SK-N-SH (cell line): ENCODE results near the gene P2RX4. TPM values are rescaled to one million over a fixed set of nuclear protein-coding genes. Genes with fewer than 3 reads are reported as not detected.

Source experiments
- CTCF ChIA-PET: fragments of 300-600, 350-600 bp; formaldehyde crosslinking; extraction: SDS; loops from one replicate; lab custom pipeline; 2021; lab: Yijun Ruan, JAX
- POLR2A ChIA-PET: fragments of 350-600 bp; sonication (Branson Sonifier 250); formaldehyde crosslinking; extraction: SDS; loops from one replicate; lab custom pipeline; 2020; ENCODE audit warnings: antibody characterized with exemption, inconsistent platforms; lab: Yijun Ruan, JAX
- DNase-seq: peaks from one replicate; pipeline ENCODE4 v3.0.0; 2012
- H2AFZ ChIP-seq: fragments of 200-600 bp; sonication (generic); 2 replicates; pipeline ENCODE4 v1.8.1; 2016; ENCODE audit warnings: antibody characterized with exemption, mild to moderate bottlenecking, low read depth
- H3F3A ChIP-seq: fragments of 200-600 bp; sonication (generic); replicated peaks from 2 replicates; pipeline ENCODE3; 2016; ENCODE audit warnings: antibody characterized with exemption, mild to moderate bottlenecking; ENCODE audit not compliant: insufficient read depth
- H3K27ac ChIP-seq, 2 experiments: fragments of 200-500 bp in 1 of 2; fragments of 200-600 bp in 1 of 2; sonication (Bioruptor generic) in 1 of 2; sonication (generic), shearing (Covaris generic) in 1 of 2; 2 replicates each; pipeline versions ENCODE4 v1.5.1 to v1.6.1; 2014 to 2016; ENCODE audit warnings: low read depth in 2 of 2, inconsistent platforms in 1 of 2, low read length in 1 of 2, mild to moderate bottlenecking in 1 of 2, mixed read lengths in 1 of 2
- H3K27me3 ChIP-seq: fragments of 200-600 bp; sonication (generic), shearing (Covaris generic); 2 replicates; pipeline ENCODE4 v1.6.1; 2016; ENCODE audit warnings: mixed run types; ENCODE audit not compliant: insufficient read depth
- H3K36me3 ChIP-seq, 2 experiments: fragments of 200-500 bp in 1 of 2; fragments of 200-600 bp in 1 of 2; sonication (Bioruptor generic) in 1 of 2; sonication (generic) in 1 of 2; replicated peaks in 1 of 2; 2 replicates each; pipeline versions ENCODE3 to v1.5.1; 2014 to 2016; ENCODE audit warnings: low read length in 1 of 2, mild to moderate bottlenecking in 1 of 2; ENCODE audit not compliant: insufficient read depth in 2 of 2, control insufficient read depth in 1 of 2
- H3K4me1 ChIP-seq, 2 experiments: fragments of 200-500 bp in 1 of 2; fragments of 200-600 bp in 1 of 2; sonication (Bioruptor generic) in 1 of 2; sonication (generic), shearing (Covaris generic) in 1 of 2; 2 replicates each; pipeline versions ENCODE4 v1.5.1 to v1.6.1; 2014 to 2016; ENCODE audit warnings: low read depth in 1 of 2, low read length in 1 of 2, mixed run types in 1 of 2; ENCODE audit not compliant: insufficient read depth in 2 of 2, control insufficient read depth in 1 of 2
- H3K4me2 ChIP-seq: fragments of 200-600 bp; sonication (generic), shearing (Covaris generic); 2 replicates; pipeline ENCODE4 v1.6.1; 2017; ENCODE audit warnings: mixed run types
- H3K4me3 ChIP-seq, 2 experiments: fragments of 200-500 bp in 1 of 2; fragments of 200-600 bp in 1 of 2; sonication (Bioruptor generic) in 1 of 2; sonication (generic), shearing (Covaris generic) in 1 of 2; 2 replicates each; pipeline versions ENCODE4 v1.5.1 to v1.8.1; 2014 to 2016; ENCODE audit warnings: low read depth in 2 of 2, inconsistent platforms in 1 of 2, low read length in 1 of 2, mild to moderate bottlenecking in 1 of 2, mixed read lengths in 1 of 2, moderate library complexity in 1 of 2
- H3K79me2 ChIP-seq: fragments of 200-600 bp; sonication (generic); 2 replicates; pipeline ENCODE4 v1.8.1; 2017; ENCODE audit warnings: mild to moderate bottlenecking; ENCODE audit not compliant: insufficient read depth
- H3K9ac ChIP-seq: fragments of 200-600 bp; sonication (generic); 2 replicates; pipeline ENCODE4 v1.6.1; 2017; ENCODE audit warnings: mixed run types
- H3K9me2 ChIP-seq: fragments of 200-600 bp; sonication (generic); 2 replicates; pipeline ENCODE4 v1.6.1; 2017; ENCODE audit warnings: mixed run types
- H3K9me3 ChIP-seq: fragments of 200-600 bp; sonication (generic); 2 replicates; pipeline ENCODE4 v1.6.1; 2017; ENCODE audit warnings: mixed run types, mild to moderate bottlenecking, moderate library complexity
- H4K20me1 ChIP-seq: fragments of 200-600 bp; sonication (generic); 2 replicates; pipeline ENCODE4 v1.6.1; 2017; ENCODE audit warnings: mild to moderate bottlenecking, mixed run types; ENCODE audit not compliant: insufficient read depth
- CHD2 ChIP-seq: fragments of 150-350 bp; IDR thresholded peaks from 2 replicates; pipeline ENCODE4 v1.6.1; 2018; ENCODE audit warnings: low read length; ENCODE audit not compliant: partially characterized antibody
- CTCF ChIP-seq: fragments of 200-600 bp; sonication (generic); IDR thresholded peaks from 2 replicates; pipeline ENCODE4 v1.6.1; 2017; ENCODE audit warnings: antibody characterized with exemption, mild to moderate bottlenecking, moderate library complexity
- EP300 ChIP-seq, 2 experiments: IDR thresholded peaks; 2 replicates each; pipeline versions ENCODE4 v1.4.0 to v1.6.1; 2012; ENCODE audit warnings: borderline replicate concordance in 1 of 2, low read depth in 1 of 2, low read length in 1 of 2
- EZH2phosphoT487 ChIP-seq: fragments of 200-600 bp; sonication (generic); IDR thresholded peaks from 2 replicates; pipeline ENCODE4 v1.6.1; 2017; ENCODE audit warnings: low read depth, mixed run types, mild to moderate bottlenecking, antibody characterized with exemption, moderate library complexity, borderline replicate concordance
- FOSL2 ChIP-seq: IDR thresholded peaks from 2 replicates; pipeline ENCODE4 v1.4.0; 2012; ENCODE audit warnings: low read depth, mild to moderate bottlenecking, moderate library complexity, borderline replicate concordance
- FOXM1 ChIP-seq: IDR thresholded peaks from 2 replicates; pipeline ENCODE4 v1.4.0; 2012; ENCODE audit warnings: low read depth, mild to moderate bottlenecking
- GATA2 ChIP-seq: sonication (generic); formaldehyde crosslinking; IDR thresholded peaks from 2 replicates; pipeline ENCODE4 v1.5.0; 2020; ENCODE audit warnings: mild to moderate bottlenecking, missing genetic modification reagents
- IRF3 ChIP-seq: fragments of 150-350 bp; IDR thresholded peaks from 2 replicates; pipeline ENCODE4 v1.6.1; 2016; ENCODE audit warnings: mild to moderate bottlenecking, low read depth, low read length
- POLR2AphosphoS5 ChIP-seq: IDR thresholded peaks from 2 replicates; pipeline ENCODE4 v1.6.1; 2012; ENCODE audit warnings: low read depth, low read length
- REST ChIP-seq: IDR thresholded peaks from 2 replicates; pipeline ENCODE4 v1.6.1; 2012; ENCODE audit warnings: mild to moderate bottlenecking, low read depth, low read length, moderate library complexity
- RFX5 ChIP-seq: IDR thresholded peaks from 2 replicates; pipeline ENCODE4 v1.6.1; 2012; ENCODE audit warnings: mild to moderate bottlenecking, improper control_type of control experiment, low read length
- RXRA ChIP-seq: IDR thresholded peaks from 2 replicates; pipeline ENCODE4 v1.4.0; 2012; ENCODE audit warnings: low read depth, mild to moderate bottlenecking, borderline replicate concordance
- TAF1 ChIP-seq: IDR thresholded peaks from 2 replicates; pipeline ENCODE4 v1.6.1; 2012; ENCODE audit warnings: low read depth, mild to moderate bottlenecking, low read length, moderate library complexity, borderline replicate concordance
- TCF12 ChIP-seq: IDR thresholded peaks from 2 replicates; pipeline ENCODE4 v1.4.0; 2012
- TEAD4 ChIP-seq: IDR thresholded peaks from 2 replicates; pipeline ENCODE4 v1.4.0; 2012; ENCODE audit warnings: mild to moderate bottlenecking, borderline replicate concordance; ENCODE audit not compliant: insufficient read depth
- ZBTB33 ChIP-seq: IDR thresholded peaks from 2 replicates; pipeline ENCODE4 v1.4.0; 2012; ENCODE audit warnings: low read depth, borderline replicate concordance
- WGBS: methylation state at CpG from one replicate; pipeline ENCODE4 v1.1.6; 2017; ENCODE audit warnings: low lambda C conversion rate; 5-methylcytosine and 5-hydroxymethylcytosine counted together
- polyA plus RNA-seq, 3 experiments: library from polyadenylated mRNA; depleted of rRNA; stranded (reverse); fragments of >200 nt; gene quantifications; 2 replicates each; pipeline ENCODE4 v1.2.3, GENCODE V29; 2012

The P2RX4 gene
- polyA plus RNA-seq, 1 of the 3 experiments (the other 2 are of a cell fraction): 32.2 TPM

- Histone ChIP-seq H3K4me3 (no peak overlapping the region), H3K27me3 (no peaks in the 10 kb centered on the region), H3K27ac (no peak overlapping the region), H4K20me1 (no peaks in the 10 kb centered on the region), H3F3A (no peaks in the 10 kb centered on the region), H3K36me3 (peaks cover 6 to 31% of the 10 kb centered on the region in 2 experiments), H3K9me3 (no peaks in the 10 kb centered on the region), H3K4me1 (no peaks in the 10 kb centered on the region), H3K79me2 (no peaks in the 10 kb centered on the region), H3K4me2 (no peak overlapping the region), H3K9ac (no peak overlapping the region), H2AFZ (no peak overlapping the region), H3K9me2 (no peaks in the 10 kb centered on the region)
- 97% methylated on average over 1 of the region's 1 CpG for WGBS
- CTCF ChIA-PET: interaction anchor here (0.6 to 0.9 kb wide), 2 partner anchors 19 to 472 kb away, joined by 3 read pairs; no protein-coding TSS in a partner anchor
- DNase-seq: no peak
- TF ChIP-seq IRF3: no peak
- TF ChIP-seq TCF12: no peak
- TF ChIP-seq POLR2AphosphoS5: no peak
- no peak for TF ChIP-seq GATA2
- no peak for TF ChIP-seq CHD2
- TF ChIP-seq FOXM1: no peak
- POLR2A ChIA-PET: no interaction called here
Measured at GRCh38 chr12:121267822-121268221, 57.9 kb downstream of the P2RX4 start.

GRCh38 chr12:121273364-121273896, 63.5 kb downstream of the P2RX4 start:
- ChIA-PET CTCF (interaction anchor here (1.5 kb wide), 1 partner anchor 21 kb away, joined by 3 read pairs; no protein-coding TSS in a partner anchor), POLR2A (no interaction called here)
- Histone ChIP-seq H4K20me1 (peaks cover 4% of the 10 kb centered on the region; the same call in 1 of the 2 replicates), H3K9ac (no peak overlapping the region), H2AFZ (no peak overlapping the region), H3K27me3 (no peaks in the 10 kb centered on the region), H3K79me2 (peaks cover 17% of the 10 kb centered on the region; the same call in 1 of the 2 replicates), H3F3A (peaks cover 4% of the 10 kb centered on the region), H3K36me3 (peaks cover 3 to 23% of the 10 kb centered on the region in 2 experiments), H3K27ac (no peak overlapping the region), H3K4me1 (peaks cover 0 to under 1% of the 10 kb centered on the region in 2 experiments; a peak in 1 of 4 replicates), H3K4me3 (no peak overlapping the region), H3K4me2 (no peak overlapping the region), H3K9me2 (no peaks in the 10 kb centered on the region), H3K9me3 (no peaks in the 10 kb centered on the region)
- WGBS: 94% methylated on average over 14 of the region's 14 CpGs
- DNase-seq: no peak
- no peak for TF ChIP-seq RXRA
- TF ChIP-seq FOSL2: no peak
- no peak for TF ChIP-seq EP300 (IDR thresholded peaks at IDR 0.05; ENCODE audit: borderline replicate concordance in 1 of 2, low read depth in 1 of 2, low read length in 1 of 2)
- no peak for TF ChIP-seq POLR2AphosphoS5
- no peak for TF ChIP-seq REST
- no peak for TF ChIP-seq ZBTB33
- TF ChIP-seq IRF3: no peak
- no peak for TF ChIP-seq FOXM1
- TF ChIP-seq EZH2phosphoT487: no peak
- no peak for TF ChIP-seq TEAD4
- no peak for TF ChIP-seq TAF1
- TF ChIP-seq RFX5: no peak
- no peak for TF ChIP-seq CTCF
